RWPE2 (cell line): ENCODE measurements around the gene MROH8.
A peak's percentile ranks its signal among the peaks of the same experiment; 100 is the strongest.

Experiments
- ATAC-seq: fragments of 200-7000 bp; cut with Tn5 transposase; 3 replicates; pipeline ENCODE4 v1.9.1; 2021; ENCODE audit warnings: low read depth
- DNase-seq: peaks from one replicate; pipeline ENCODE4 v3.0.0-alpha.2; 2020; ENCODE audit warnings: low spot score
- H3K27ac ChIP-seq: fragments of 450-650 bp; 2 replicates; pipeline ENCODE4 v1.5.1; 2017; ENCODE audit warnings: mild to moderate bottlenecking; ENCODE audit not compliant: poor library complexity, severe bottlenecking
- H3K27me3 ChIP-seq: fragments of 250-450 bp; sonication (Bioruptor Pico); 2 replicates; pipeline ENCODE4 v1.5.1; 2021; ENCODE audit warnings: mild to moderate bottlenecking, moderate library complexity; ENCODE audit not compliant: insufficient read depth, poor library complexity, severe bottlenecking
- H3K36me3 ChIP-seq: fragments of 250-450 bp; sonication (Bioruptor Pico); 2 replicates; pipeline ENCODE4 v1.5.1; 2020; ENCODE audit warnings: low read depth, mild to moderate bottlenecking, moderate library complexity
- H3K4me1 ChIP-seq: fragments of 250-450 bp; sonication (Bioruptor Pico); 2 replicates; pipeline ENCODE4 v1.5.1; 2021; ENCODE audit warnings: mild to moderate bottlenecking, moderate library complexity; ENCODE audit not compliant: insufficient read depth, poor library complexity, severe bottlenecking
- H3K4me3 ChIP-seq: fragments of 250-450 bp; sonication (Bioruptor Pico); 2 replicates; pipeline ENCODE4 v1.5.1; 2021; ENCODE audit warnings: mild to moderate bottlenecking, moderate library complexity; ENCODE audit not compliant: severe bottlenecking
- H3K9me3 ChIP-seq: fragments of 250-450 bp; sonication (Bioruptor Pico); 2 replicates; pipeline ENCODE4 v1.5.1; 2021; ENCODE audit warnings: mild to moderate bottlenecking, moderate library complexity; ENCODE audit not compliant: severe bottlenecking
- TF ChIP-seq, protein P1 (sequence below): fragments of 450-650 bp; IDR thresholded peaks from one replicate; pipeline ENCODE4 v1.5.1; 2017; ENCODE audit warnings: mild to moderate bottlenecking, moderate library complexity; ENCODE audit not compliant: poor library complexity, severe bottlenecking

MROH8 gene

DNA sequence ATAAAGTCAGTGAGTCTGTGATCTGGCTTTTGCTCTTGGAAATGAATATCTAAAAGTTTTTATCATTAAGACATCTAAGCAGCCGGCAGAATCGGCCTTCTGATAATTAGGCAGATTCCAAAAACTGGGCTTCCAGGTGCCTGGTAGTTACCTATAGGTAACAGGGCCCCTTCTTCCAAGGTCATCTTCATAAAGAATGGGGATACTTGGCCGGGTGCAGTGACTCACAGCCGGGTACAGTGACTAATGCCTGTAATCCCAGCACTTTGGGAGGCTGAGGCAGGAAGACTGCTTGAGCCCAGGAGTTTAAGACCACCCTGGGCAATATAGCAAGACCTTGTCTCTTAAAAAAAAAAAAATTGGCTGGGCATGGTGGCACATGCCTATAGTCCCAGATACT, 70.7 kb downstream of the MROH8 start:
- no peaks in the 10 kb centered on the region for H3K36me3 ChIP-seq

DNA sequence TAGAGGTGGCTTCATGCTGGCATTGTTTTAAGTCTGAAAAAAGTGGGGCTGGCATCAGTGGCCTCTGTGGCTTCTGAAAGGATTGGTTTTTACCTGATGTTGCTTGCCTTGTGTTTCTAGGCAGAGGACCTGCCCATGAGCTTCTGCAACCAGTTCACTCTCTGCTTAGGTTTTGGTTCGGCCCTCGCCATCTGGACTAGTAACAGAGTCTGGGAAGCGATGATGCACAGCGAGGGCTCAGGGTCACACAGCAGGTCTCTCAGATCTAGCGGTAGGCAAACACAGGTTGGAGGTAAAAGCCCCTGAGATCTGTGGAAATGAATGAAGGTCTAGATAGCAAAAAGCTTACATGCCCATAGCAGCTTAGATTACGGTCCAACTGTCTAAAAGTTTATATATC, 76.8 kb downstream of the MROH8 start:
- Histone ChIP-seq H3K9me3 (no peaks in the 10 kb centered on the region), H3K36me3 (no peaks in the 10 kb centered on the region), H3K27ac (no peak overlapping the region), H3K4me1 (peaks cover 10% of the 10 kb centered on the region), H3K27me3 (no peaks in the 10 kb centered on the region), H3K4me3 (no peak overlapping the region)
- DNase-seq (peak; percentile 76), ATAC-seq (no peak)
- TF ChIP-seq, protein P1, sequence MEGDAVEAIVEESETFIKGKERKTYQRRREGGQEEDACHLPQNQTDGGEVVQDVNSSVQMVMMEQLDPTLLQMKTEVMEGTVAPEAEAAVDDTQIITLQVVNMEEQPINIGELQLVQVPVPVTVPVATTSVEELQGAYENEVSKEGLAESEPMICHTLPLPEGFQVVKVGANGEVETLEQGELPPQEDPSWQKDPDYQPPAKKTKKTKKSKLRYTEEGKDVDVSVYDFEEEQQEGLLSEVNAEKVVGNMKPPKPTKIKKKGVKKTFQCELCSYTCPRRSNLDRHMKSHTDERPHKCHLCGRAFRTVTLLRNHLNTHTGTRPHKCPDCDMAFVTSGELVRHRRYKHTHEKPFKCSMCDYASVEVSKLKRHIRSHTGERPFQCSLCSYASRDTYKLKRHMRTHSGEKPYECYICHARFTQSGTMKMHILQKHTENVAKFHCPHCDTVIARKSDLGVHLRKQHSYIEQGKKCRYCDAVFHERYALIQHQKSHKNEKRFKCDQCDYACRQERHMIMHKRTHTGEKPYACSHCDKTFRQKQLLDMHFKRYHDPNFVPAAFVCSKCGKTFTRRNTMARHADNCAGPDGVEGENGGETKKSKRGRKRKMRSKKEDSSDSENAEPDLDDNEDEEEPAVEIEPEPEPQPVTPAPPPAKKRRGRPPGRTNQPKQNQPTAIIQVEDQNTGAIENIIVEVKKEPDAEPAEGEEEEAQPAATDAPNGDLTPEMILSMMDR, result no peak

More for the DNA sequence above, 70.7 kb downstream of the MROH8 start:
- Histone ChIP-seq H3K27ac (no peak overlapping the region), H3K9me3 (no peaks in the 10 kb centered on the region), H3K27me3 (no peaks in the 10 kb centered on the region), H3K4me3 (no peak overlapping the region), H3K4me1 (peaks cover 5% of the 10 kb centered on the region)
- TF ChIP-seq, protein P1, result no peak
- ATAC-seq (peak; percentile 73), DNase-seq (peak; percentile 61)

DNA sequence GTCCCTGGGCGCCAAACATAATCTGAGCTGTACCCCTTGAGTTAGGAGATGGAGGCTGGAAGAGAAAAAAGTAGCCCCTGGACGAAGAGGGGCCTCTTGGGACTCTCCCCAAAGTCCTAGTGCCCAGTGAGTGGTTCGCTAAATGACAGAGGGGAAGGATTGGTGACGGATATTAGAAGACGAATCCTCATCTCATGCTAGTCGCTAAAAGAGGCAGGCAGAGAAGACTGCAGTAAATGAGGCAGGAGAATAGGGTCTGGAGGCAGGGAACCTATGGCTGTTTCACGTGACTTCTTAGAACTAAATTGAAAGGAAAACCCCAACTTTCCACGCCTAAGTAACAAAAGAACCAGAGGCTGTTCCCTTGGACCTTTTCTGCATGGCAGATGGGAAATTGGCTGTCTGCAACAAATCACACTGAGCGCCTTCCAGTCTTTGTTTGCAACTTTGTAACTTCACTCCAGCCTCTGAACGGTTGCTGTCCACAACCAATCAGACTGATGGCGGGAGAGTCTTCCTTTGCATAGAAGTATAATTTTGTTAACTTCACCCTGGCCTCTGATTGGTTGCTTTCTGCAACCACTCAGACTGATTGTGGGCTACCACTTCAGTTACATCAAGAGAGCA, 82.8 kb downstream of the MROH8 start:
- DNase-seq (no peak), ATAC-seq (no peak)
- H3K4me1 ChIP-seq, result peaks cover 12% of the 10 kb centered on the region
- no peaks in the 10 kb centered on the region for H3K9me3 ChIP-seq
- peak overlapping the region; percentile 77 for H3K4me3 ChIP-seq
- peak overlapping the region; percentile 46 for H3K27ac ChIP-seq
- H3K27me3 ChIP-seq, result no peaks in the 10 kb centered on the region
- TF ChIP-seq, protein P1, result peak; percentile 30
- H3K36me3 ChIP-seq, result peaks cover 33% of the 10 kb centered on the region

DNA sequence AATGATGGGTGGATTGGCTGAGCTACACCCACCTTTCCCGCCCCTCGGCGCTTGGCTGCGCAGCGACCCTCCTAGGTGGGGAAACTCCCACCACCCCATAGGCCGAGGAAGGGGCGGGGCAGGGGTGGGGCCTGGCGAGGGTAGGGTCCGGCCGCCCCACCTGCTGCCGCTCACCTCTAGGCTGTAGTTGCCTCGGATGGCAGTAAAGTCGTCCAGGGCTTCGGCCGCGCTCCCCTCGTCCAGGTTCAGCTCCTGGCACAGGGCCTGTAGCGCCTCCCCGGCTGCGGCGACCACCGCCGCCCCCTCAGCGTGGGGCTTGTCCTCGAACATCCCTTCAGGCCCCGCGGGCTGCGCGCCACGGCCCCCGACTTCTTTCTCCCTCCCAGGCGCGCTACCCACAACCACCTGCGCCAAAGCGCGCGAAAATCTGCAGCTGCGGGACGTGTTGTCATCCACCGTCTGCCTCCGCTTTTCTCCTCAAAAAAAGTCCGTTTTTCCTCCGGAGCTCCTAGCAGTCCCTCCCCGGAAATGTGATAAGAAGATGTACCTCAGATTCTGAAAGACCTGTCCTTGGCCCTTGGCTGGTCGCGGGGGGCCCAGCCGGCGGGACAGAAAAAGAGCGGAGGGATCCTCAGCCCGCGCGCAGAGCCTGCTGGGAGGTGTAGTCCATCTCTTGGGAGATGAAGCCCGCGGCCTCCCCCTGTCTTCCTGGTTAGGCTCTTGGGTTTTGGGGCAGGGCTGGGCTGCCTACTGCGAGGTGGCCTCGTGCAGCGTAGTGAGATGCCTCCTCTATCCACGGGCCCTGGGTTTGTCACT, 83.5 kb downstream of the MROH8 start, which contains the start of gene RBL1:
TSS of gene RBL1 (minus strand) at position 399 of the 816 bp plus-strand sequence. CDS start at position 330, 69 bp downstream.
- Histone ChIP-seq H3K27me3 (no peaks in the 10 kb centered on the region), H3K27ac (peak within 1 kb of the TSS; percentile 46), H3K9me3 (no peaks in the 10 kb centered on the region), H3K4me3 (peak within 1 kb of the TSS; percentile 77), H3K4me1 (peaks cover 12% of the 10 kb centered on the region), H3K36me3 (peaks cover 36% of the 10 kb centered on the region)
- ATAC-seq (peak; percentile 84), DNase-seq (peak; percentile 98)
- TF ChIP-seq, protein P1, result peak; percentile 67
